Measurements from ENCODE around the gene NUDT4. TPM values are rescaled to one million over a fixed set of nuclear protein-coding genes. Genes with fewer than 3 reads are reported as not detected.

The NUDT4 gene
- total RNA-seq, 1 donor from 2014 or later = 44.0 TPM

DNA sequence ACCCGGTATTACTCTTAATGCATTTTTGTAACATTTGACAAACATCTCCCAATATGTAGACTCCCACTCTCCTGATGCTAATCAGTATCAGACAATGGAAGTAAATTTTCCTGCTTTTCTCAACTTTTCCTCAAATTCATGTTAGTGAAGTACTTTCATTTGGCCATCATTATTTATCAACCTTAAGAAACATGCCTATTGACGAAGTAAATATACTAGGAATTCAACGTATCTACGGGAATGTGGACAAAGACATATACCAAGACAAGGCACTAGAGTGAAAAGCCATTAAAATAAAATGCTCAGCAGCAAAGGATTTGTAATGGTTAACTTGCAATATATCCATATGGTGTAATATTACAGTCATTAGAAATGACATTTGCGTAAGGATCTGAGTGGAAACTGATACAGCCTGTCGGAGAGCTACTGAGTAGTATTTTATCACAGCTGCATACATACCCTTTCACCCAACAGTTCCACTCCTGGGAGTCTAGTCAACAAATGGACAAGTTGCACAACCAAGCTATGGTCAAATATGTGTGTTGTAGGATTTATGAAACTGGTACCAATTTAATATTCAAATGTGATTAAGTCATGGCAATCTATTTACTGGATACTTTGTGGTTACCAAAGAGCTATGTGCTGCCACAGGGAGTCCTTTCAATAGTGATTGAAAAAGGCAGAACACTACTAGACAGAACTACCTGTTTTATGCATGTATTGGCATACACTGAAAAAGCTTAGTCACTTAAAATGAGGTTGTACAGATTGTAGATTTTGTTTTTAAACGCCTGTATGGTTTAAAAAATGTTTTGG is 26.5 kb downstream of the NUDT4 start:
- Mint-ChIP-seq H3K9me3 (ENCODE audit: unreplicated experiment) (no peaks in the 10 kb centered on the region), H3K4me1 (ENCODE audit: unreplicated experiment) (peaks cover 4% of the 10 kb centered on the region), H3K27ac (ENCODE audit: unreplicated experiment) (no peak overlapping the region), H3K4me3 (ENCODE audit: unreplicated experiment) (no peak overlapping the region), H3K27me3 (ENCODE audit: unreplicated experiment) (no peaks in the 10 kb centered on the region), H3K36me3 (ENCODE audit: unreplicated experiment) (peaks cover 29% of the 10 kb centered on the region)
- DNase-seq (ENCODE audit: extremely low spot score, unreplicated experiment) = no peak
- TF ChIP-seq, protein P1, sequence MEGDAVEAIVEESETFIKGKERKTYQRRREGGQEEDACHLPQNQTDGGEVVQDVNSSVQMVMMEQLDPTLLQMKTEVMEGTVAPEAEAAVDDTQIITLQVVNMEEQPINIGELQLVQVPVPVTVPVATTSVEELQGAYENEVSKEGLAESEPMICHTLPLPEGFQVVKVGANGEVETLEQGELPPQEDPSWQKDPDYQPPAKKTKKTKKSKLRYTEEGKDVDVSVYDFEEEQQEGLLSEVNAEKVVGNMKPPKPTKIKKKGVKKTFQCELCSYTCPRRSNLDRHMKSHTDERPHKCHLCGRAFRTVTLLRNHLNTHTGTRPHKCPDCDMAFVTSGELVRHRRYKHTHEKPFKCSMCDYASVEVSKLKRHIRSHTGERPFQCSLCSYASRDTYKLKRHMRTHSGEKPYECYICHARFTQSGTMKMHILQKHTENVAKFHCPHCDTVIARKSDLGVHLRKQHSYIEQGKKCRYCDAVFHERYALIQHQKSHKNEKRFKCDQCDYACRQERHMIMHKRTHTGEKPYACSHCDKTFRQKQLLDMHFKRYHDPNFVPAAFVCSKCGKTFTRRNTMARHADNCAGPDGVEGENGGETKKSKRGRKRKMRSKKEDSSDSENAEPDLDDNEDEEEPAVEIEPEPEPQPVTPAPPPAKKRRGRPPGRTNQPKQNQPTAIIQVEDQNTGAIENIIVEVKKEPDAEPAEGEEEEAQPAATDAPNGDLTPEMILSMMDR (IDR thresholded peaks at IDR 0.05) = no peak

DNA sequence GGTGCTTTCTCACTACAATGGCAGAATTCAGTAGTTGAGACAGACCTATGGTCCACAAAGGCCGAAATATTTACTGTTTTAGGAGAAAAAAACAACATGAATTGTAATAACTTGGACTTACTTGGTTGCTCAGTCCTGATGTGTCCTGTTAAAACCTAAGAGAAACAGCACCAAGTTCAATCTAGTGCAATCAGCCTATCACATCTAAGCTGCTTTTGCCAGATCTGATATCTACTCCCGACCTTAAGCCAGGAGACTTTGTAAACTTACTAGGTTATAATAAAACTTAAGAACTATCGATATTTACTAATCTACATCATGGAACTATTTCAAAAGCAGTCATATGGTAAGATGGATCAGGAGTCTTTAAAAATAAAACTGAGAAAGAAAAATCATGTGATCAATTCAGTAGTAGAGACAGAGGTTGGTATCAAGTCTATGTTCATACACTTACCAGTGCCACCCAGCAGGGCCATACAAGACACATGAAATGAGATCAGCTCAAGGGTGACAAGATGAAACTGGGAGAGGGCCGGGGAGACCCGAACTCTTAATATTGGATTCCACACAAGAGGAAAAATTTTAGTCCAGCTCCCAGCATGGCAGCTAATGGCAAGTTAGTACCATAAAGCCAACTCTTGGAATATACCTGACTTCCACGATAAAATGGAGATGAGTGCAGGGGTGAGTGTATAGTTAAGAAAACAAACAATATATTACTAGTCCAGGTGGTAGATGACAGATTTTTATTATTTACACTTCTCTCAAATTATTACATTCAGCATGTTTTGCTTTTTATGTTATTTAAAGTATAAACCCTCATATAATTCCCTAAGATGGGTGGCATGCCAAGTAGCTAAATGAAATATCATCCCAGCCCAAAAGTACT is 27.5 kb downstream of the NUDT4 start:
- no peak overlapping the region for H3K4me3 Mint-ChIP-seq (ENCODE audit: unreplicated experiment)
- H3K27me3 Mint-ChIP-seq (ENCODE audit: unreplicated experiment) = no peaks in the 10 kb centered on the region
- no peak for DNase-seq (ENCODE audit: extremely low spot score, unreplicated experiment)
- H3K27ac Mint-ChIP-seq (ENCODE audit: unreplicated experiment) = no peak overlapping the region
- H3K4me1 Mint-ChIP-seq (ENCODE audit: unreplicated experiment) = peaks cover 11% of the 10 kb centered on the region
- H3K9me3 Mint-ChIP-seq (ENCODE audit: unreplicated experiment) = no peaks in the 10 kb centered on the region
- peaks cover 31% of the 10 kb centered on the region for H3K36me3 Mint-ChIP-seq (ENCODE audit: unreplicated experiment)
- TF ChIP-seq, protein P1 (IDR thresholded peaks at IDR 0.05) = no peak

DNA sequence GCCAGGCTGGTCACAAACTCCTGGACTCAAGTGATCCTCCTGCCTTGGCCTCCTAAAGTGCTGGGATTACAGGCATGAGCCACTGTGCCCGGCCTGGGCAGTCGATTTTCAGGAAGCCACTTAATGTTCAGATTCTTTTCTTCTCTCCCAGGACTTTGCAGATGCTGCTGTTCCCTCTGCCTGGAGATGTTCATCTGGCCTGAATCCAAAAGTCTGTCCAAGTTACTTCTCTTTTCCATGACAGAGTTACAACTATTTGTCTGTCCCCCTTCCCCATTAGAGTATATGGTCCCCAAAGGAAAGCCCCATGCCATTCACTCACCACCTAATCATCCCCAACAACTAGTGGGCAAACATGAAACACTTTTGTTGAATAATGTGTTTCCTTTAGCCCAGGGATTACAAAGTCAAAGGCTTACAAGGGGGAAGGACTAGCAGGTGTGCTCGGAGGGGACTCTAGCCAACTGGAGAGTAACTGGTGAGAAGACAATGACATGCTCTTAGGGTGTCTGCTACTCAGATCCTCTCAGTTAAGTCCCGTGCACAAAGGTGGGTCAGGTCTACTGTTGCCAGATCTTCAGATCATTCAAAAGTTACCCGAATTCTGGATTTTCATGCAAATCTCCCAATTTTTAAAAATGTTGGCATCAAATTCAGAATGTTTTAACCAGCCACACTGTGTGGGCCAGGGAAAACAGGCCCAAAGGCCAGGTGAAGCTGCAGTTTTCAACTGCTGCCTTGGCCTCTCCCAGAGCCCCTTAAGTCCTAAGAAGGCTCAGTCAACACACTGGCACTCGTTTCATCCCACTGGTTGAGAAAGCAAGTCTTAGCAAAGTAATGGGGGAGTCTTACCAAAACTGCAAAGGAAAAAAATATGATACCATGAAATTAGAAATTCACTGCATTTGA is 29.6 kb downstream of the NUDT4 start:
- H3K27ac Mint-ChIP-seq (ENCODE audit: unreplicated experiment) = no peak overlapping the region
- H3K36me3 Mint-ChIP-seq (ENCODE audit: unreplicated experiment) = peaks cover 38% of the 10 kb centered on the region
- H3K4me1 Mint-ChIP-seq (ENCODE audit: unreplicated experiment) = peaks cover 19% of the 10 kb centered on the region
- TF ChIP-seq, protein P1 (IDR thresholded peaks at IDR 0.05) = no peak
- no peak overlapping the region for H3K4me3 Mint-ChIP-seq (ENCODE audit: unreplicated experiment)
- H3K27me3 Mint-ChIP-seq (ENCODE audit: unreplicated experiment) = no peaks in the 10 kb centered on the region
- no peaks in the 10 kb centered on the region for H3K9me3 Mint-ChIP-seq (ENCODE audit: unreplicated experiment)
- DNase-seq (ENCODE audit: extremely low spot score, unreplicated experiment) = no peak

DNA sequence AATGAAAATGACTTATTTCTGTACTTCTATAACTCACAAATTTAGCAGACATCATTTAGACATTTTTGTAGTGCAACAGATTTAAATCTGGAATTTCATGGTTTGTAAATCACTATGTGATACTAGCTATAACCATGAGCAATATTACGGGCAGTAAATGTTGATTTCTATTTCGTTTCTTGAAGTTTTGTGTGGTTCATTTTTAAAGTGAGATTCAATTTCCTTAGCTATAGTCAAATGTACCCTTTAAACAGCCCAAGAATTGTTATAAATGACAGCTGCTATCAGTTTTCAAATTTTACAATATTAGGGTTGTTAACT is 30.2 kb downstream of the NUDT4 start:
- TF ChIP-seq, protein P1 (IDR thresholded peaks at IDR 0.05) = no peak
- peaks cover 19% of the 10 kb centered on the region for H3K4me1 Mint-ChIP-seq (ENCODE audit: unreplicated experiment)
- H3K27ac Mint-ChIP-seq (ENCODE audit: unreplicated experiment) = no peak overlapping the region
- H3K9me3 Mint-ChIP-seq (ENCODE audit: unreplicated experiment) = no peaks in the 10 kb centered on the region
- no peak overlapping the region for H3K4me3 Mint-ChIP-seq (ENCODE audit: unreplicated experiment)
- DNase-seq (ENCODE audit: extremely low spot score, unreplicated experiment) = no peak
- peaks cover 36% of the 10 kb centered on the region for H3K36me3 Mint-ChIP-seq (ENCODE audit: unreplicated experiment)
- no peaks in the 10 kb centered on the region for H3K27me3 Mint-ChIP-seq (ENCODE audit: unreplicated experiment)

Measured in osteocyte (in vitro differentiated cells).